Testis (tissue), 3 donors: ENCODE results near the gene TPMT. TPM values are rescaled to one million over a fixed set of nuclear protein-coding genes. Genes with fewer than 3 reads are reported as not detected.

Experiments
- DNase-seq: peaks from one replicate; pipeline ENCODE4 v3.0.0-alpha.2; 2019
- H3K27ac ChIP-seq, 2 donors: fragments of 200-600 bp; sonication (generic); one replicate each; pipeline ENCODE4 v1.5.1; 2019
- H3K27me3 ChIP-seq: fragments of 200-600 bp; sonication (generic); one replicate; pipeline ENCODE4 v1.5.1; 2019
- H3K36me3 ChIP-seq: fragments of 200-600 bp; sonication (generic); one replicate; pipeline ENCODE4 v1.5.1; 2017; ENCODE audit warnings: low read depth; ENCODE audit errors: missing control alignments
- H3K4me1 ChIP-seq: fragments of 200-600 bp; sonication (generic); one replicate; pipeline ENCODE4 v1.5.1; 2019
- H3K4me3 ChIP-seq, 2 donors: fragments of 200-600 bp; sonication (generic); one replicate each; pipeline ENCODE4 v1.5.1; 2017 to 2019
- H3K9me3 ChIP-seq: fragments of 200-600 bp; sonication (generic); one replicate; pipeline ENCODE4 v1.5.1; 2017
- CTCF ChIP-seq, 3 experiments: fragments of 450-650 bp in 2 of 3; fragments of 200-600 bp in 1 of 3; sonication (generic) in 1 of 3; IDR thresholded peaks; one replicate each; pipeline ENCODE4 v1.5.1; 2016 to 2019; ENCODE audit warnings: antibody characterized with exemption in 3 of 3, mild to moderate bottlenecking in 2 of 3, moderate library complexity in 1 of 3
- POLR2A ChIP-seq: fragments of 450-650 bp; IDR thresholded peaks from one replicate; pipeline ENCODE4 v1.6.1; 2017; ENCODE audit warnings: antibody characterized with exemption, mild to moderate bottlenecking, moderate library complexity
- WGBS, 2 donors: methylation state at CpG; one replicate each; pipeline ENCODE4 v1.1.5; 2018; 5-methylcytosine and 5-hydroxymethylcytosine counted together
- intact Hi-C: fragments of 100-400 bp; cut with DNase I; formaldehyde crosslinking; loops from one replicate; pipeline ENCODE4 v1.15.1; 2023; ENCODE audit warnings: low total_unique reads
- polyA plus RNA-seq: library from polyadenylated mRNA; stranded (reverse); fragments of 350-450 nt; fragmentation: Illumina TruSeq; extraction: RNeasy Lipid Tissue Mini Kit (QIAGEN cat#74804); gene quantifications from one replicate; pipeline ENCODE4 v1.2.3, GENCODE V29; 2014; ENCODE audit warnings: low read depth, low replicate concordance; ENCODE audit not compliant: insufficient read depth
- total RNA-seq, 2 donors: library from RNA; depleted of rRNA; stranded (reverse); fragments of >200 nt; gene quantifications; one replicate each; pipeline ENCODE4 v1.2.3, GENCODE V29; 2016

TPMT gene
- total and polyA plus RNA-seq, 3 donors from 2014 or later, result 14.6 to 21.0 (median 18.3) TPM

DNA sequence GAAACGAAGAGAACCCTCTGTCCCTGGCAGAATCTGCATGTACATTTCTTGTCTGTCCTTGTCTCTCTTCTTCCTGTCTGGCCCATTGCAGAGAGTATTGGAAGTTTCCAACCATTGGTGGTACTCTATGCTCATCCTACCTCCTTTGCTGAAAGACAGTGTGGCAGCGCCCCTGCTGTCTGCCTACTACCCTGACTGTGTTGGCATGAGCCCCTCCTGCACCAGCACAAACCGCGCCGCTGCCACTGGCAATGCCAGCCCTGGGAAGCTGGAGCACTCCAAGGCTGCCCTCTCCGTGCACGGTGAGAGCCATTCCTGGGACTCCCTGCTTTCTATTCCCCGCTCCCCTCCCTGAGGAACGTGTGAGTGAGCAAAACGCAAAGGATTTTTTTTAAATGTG, 32.8 kb upstream of the TPMT start:
- H3K36me3 ChIP-seq, result no peaks in the 10 kb centered on the region
- H3K4me3 ChIP-seq, result no peak overlapping the region
- intact Hi-C loops, result no loop called here
- DNase-seq, result no peak
- peaks cover 10% of the 10 kb centered on the region for H3K4me1 ChIP-seq
- H3K9me3 ChIP-seq, result no peaks in the 10 kb centered on the region
- H3K27ac ChIP-seq, result no peak overlapping the region
- TF ChIP-seq POLR2A (no peak), CTCF (IDR thresholded peaks at IDR 0.05) (no peak)
- H3K27me3 ChIP-seq, result no peaks in the 10 kb centered on the region
- 63 to 74% methylated on average over 10 of the region's 10 CpGs for WGBS, 2 donors

DNA sequence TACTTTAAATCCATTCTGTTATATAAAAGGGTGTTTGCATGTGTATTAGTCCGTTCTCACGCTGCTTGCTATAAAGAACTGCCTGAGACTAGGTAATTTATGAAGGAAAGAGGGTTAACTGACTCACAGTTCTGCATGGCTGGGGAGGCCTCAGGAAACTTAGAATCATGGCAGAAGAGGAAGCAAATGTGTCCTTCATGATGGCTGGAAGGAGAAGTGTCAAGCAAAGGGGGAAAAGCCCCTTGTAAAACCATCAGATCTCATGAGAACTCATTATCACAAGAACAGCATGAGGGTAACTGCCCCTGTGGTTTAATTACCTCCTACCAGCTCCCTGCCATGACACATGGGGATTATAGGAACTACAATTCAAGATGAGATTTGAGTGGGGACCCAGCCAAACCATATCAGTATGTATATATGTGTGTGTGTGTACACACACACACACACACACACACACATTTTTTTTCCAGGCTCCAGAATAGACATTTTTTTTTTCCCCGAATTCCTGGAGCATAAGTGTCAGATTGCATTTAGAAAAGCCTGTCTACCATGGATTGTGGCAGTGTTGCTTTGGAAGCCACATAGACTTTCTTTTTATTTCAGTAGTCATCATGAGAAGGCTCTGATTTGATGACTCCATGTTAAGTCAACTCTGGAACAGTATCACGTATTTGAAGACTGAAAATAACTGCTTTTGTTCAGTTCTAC, 31.8 kb upstream of the TPMT start:
- intact Hi-C loops, result no loop called here
- Histone ChIP-seq H3K36me3 (no peaks in the 10 kb centered on the region), H3K27ac (no peak overlapping the region), H3K4me1 (peaks cover 10% of the 10 kb centered on the region), H3K27me3 (no peaks in the 10 kb centered on the region), H3K9me3 (no peaks in the 10 kb centered on the region), H3K4me3 (no peak overlapping the region)
- 81 to 83% methylated on average over 4 of the region's 4 CpGs for WGBS, 2 donors
- no peak for TF ChIP-seq POLR2A
- no peak for TF ChIP-seq CTCF (IDR thresholded peaks at IDR 0.05)
- no peak for DNase-seq

GRCh38 chr6:18186033-18186432, 31.2 kb upstream of the TPMT start:
- WGBS, 2 donors, result 47 to 57% methylated on average over 2 of the region's 2 CpGs
- intact Hi-C loops, result no loop called here
- Histone ChIP-seq H3K4me3 (no peak overlapping the region), H3K27ac (no peak overlapping the region), H3K4me1 (peaks cover 10% of the 10 kb centered on the region), H3K9me3 (no peaks in the 10 kb centered on the region), H3K27me3 (no peaks in the 10 kb centered on the region), H3K36me3 (no peaks in the 10 kb centered on the region)
- TF ChIP-seq POLR2A (no peak), CTCF (IDR thresholded peaks at IDR 0.05) (no peak)
- no peak for DNase-seq

- no peaks in the 10 kb centered on the region for H3K27me3 ChIP-seq
- H3K9me3 ChIP-seq, result no peaks in the 10 kb centered on the region
- no peaks in the 10 kb centered on the region for H3K36me3 ChIP-seq
- DNase-seq, result no peak
- H3K4me3 ChIP-seq, result no peak overlapping the region
- TF ChIP-seq POLR2A (no peak), CTCF (IDR thresholded peaks at IDR 0.05) (no peak)
- no peak overlapping the region for H3K27ac ChIP-seq
- 42 to 53% methylated on average over 1 of the region's 1 CpG for WGBS, 2 donors
- intact Hi-C loops, result no loop called here
- peaks cover 10% of the 10 kb centered on the region for H3K4me1 ChIP-seq
Observed at GRCh38 chr6:18185624-18186023, 30.7 kb upstream of the TPMT start.

DNA sequence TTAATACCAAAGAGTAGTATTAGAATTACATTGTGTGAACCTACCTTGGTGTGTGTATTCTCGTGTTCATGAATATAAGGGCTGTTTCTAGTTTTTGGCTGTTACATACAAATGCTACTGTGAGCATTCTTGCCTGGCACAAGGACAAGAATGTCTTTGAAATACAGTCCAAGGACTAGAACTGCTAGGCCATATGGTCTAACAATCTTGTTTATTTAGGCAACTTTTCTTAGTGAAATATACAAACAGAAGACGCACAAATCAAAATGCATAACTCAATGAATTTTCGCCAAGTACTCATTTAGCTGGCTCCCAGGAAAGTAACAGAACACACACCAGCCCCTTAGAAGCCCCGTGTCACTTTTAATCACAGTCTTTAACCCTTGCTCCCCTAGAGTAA, 28.9 kb upstream of the TPMT start:
- TF ChIP-seq POLR2A (no peak), CTCF (IDR thresholded peaks at IDR 0.05) (no peak)
- intact Hi-C loops, result no loop called here
- no peak overlapping the region for H3K4me3 ChIP-seq
- H3K36me3 ChIP-seq, result no peaks in the 10 kb centered on the region
- no peak overlapping the region for H3K27ac ChIP-seq
- DNase-seq, result no peak
- 45 to 57% methylated on average over 4 of the region's 4 CpGs for WGBS, 2 donors
- no peaks in the 10 kb centered on the region for H3K9me3 ChIP-seq
- H3K4me1 ChIP-seq, result peaks cover 10% of the 10 kb centered on the region
- H3K27me3 ChIP-seq, result no peaks in the 10 kb centered on the region
